AG20443 (cell line): ENCODE results near the gene BMPR1A.
"Not testable (repeated sequence)": the region's sequence is repeated elsewhere in the genome, so short reads cannot be mapped to it uniquely, and the experiment has no call there.

Experiments used
- DNase-seq: peaks from one replicate; pipeline ENCODE4 v3.0.0; 2012; ENCODE audit warnings: low spot score, mixed read lengths

BMPR1A gene

GRCh38 chr10:86730227-86730626 is 26.2 kb upstream of the BMPR1A start:
- DNase-seq, result no peak

GRCh38 chr10:86732771-86733170 is 23.6 kb upstream of the BMPR1A start:
- no peak for DNase-seq

- DNase-seq, result peak; percentile 25
Observed at GRCh38 chr10:86733260-86733671, 23.2 kb upstream of the BMPR1A start.

- no peak for DNase-seq
Observed at GRCh38 chr10:86734207-86734988, 22.0 kb upstream of the BMPR1A start.

GRCh38 chr10:86735278-86735677 is 21.1 kb upstream of the BMPR1A start:
- not testable (repeated sequence) for DNase-seq

GRCh38 chr10:86742230-86742629 is 14.2 kb upstream of the BMPR1A start:
- no peak for DNase-seq

- DNase-seq, result no peak
Observed at GRCh38 chr10:86744067-86744725, 12.2 kb upstream of the BMPR1A start.

GRCh38 chr10:86747796-86748581 is 8.4 kb upstream of the BMPR1A start:
- DNase-seq, result no peak

GRCh38 chr10:86749854-86750253 is 6.6 kb upstream of the BMPR1A start:
- no peak for DNase-seq

- DNase-seq, result no peak
Observed at GRCh38 chr10:86751477-86751876, 4.9 kb upstream of the BMPR1A start.

GRCh38 chr10:86752311-86752710 is 4.1 kb upstream of the BMPR1A start:
- DNase-seq, result no peak

- DNase-seq, result no peak
Observed at GRCh38 chr10:86753051-86753450, 3.4 kb upstream of the BMPR1A start.

- no peak for DNase-seq
Observed at GRCh38 chr10:86753638-86754434, 2.6 kb upstream of the BMPR1A start.

- no peak for DNase-seq
Observed at GRCh38 chr10:86755454-86755739, 1.0 kb upstream of the BMPR1A start.

GRCh38 chr10:86755740-86756510 is 494 bp upstream of the BMPR1A start:
- DNase-seq, result peak; percentile 89

- peak; percentile 40 for DNase-seq
Observed at GRCh38 chr10:86757113-86757972, 924 bp downstream of the BMPR1A start.

- DNase-seq, result no peak
Observed at GRCh38 chr10:86758189-86759072, 2.0 kb downstream of the BMPR1A start.

- DNase-seq, result no peak
Observed at GRCh38 chr10:86759073-86759672, 2.8 kb downstream of the BMPR1A start.

GRCh38 chr10:86763404-86763803 is 7.0 kb downstream of the BMPR1A start:
- DNase-seq, result no peak
